HEK293T (cell line): ENCODE data around the gene PCDHAC1.

Experiments
- CTCF ChIA-PET: fragments of 350-600 bp; formaldehyde crosslinking; extraction: SDS; loops from one replicate; lab custom pipeline; 2021; ENCODE audit warnings: antibody characterized with exemption, inconsistent platforms; lab: Yijun Ruan, JAX
- POLR2A ChIA-PET: fragments of 350-600 bp; formaldehyde crosslinking; extraction: SDS; loops from one replicate; lab custom pipeline; 2020; ENCODE audit warnings: antibody characterized with exemption, inconsistent platforms; lab: Yijun Ruan, JAX
- DNase-seq: peaks from one replicate; pipeline ENCODE4 v3.0.0; 2012; ENCODE audit warnings: mixed read lengths; ENCODE audit errors: extremely low spot score
- ARNT ChIP-seq: fragments of 450-650 bp; IDR thresholded peaks from 2 replicates; pipeline ENCODE4 v1.6.1; 2017; ENCODE audit warnings: mild to moderate bottlenecking
- BHLHE40 ChIP-seq: fragments of 450-650 bp; IDR thresholded peaks from 2 replicates; pipeline ENCODE4 v1.6.1; 2016; ENCODE audit warnings: mild to moderate bottlenecking, moderate library complexity, borderline replicate concordance
- CTBP1 ChIP-seq: fragments of 450-650 bp; IDR thresholded peaks from 2 replicates; pipeline ENCODE4 v1.6.1; 2016; ENCODE audit warnings: borderline replicate concordance
- ELF4 ChIP-seq: fragments of 450-650 bp; IDR thresholded peaks from 2 replicates; pipeline ENCODE4 v1.6.1; 2017; ENCODE audit warnings: antibody characterized with exemption
- FOXA1 ChIP-seq: fragments of 450-650 bp; IDR thresholded peaks from 2 replicates; pipeline ENCODE4 v1.6.1; 2016; ENCODE audit warnings: mild to moderate bottlenecking
- FOXK2 ChIP-seq: fragments of 450-650 bp; IDR thresholded peaks from 2 replicates; pipeline ENCODE4 v1.6.1; 2016; ENCODE audit warnings: mild to moderate bottlenecking
- FOXM1 ChIP-seq: fragments of 450-650 bp; IDR thresholded peaks from 2 replicates; pipeline ENCODE4 v1.6.1; 2017; ENCODE audit warnings: mild to moderate bottlenecking, borderline replicate concordance
- HDGF ChIP-seq: fragments of 450-650 bp; IDR thresholded peaks from 2 replicates; pipeline ENCODE4 v1.6.1; 2017; ENCODE audit warnings: antibody characterized with exemption, borderline replicate concordance
- L3MBTL2 ChIP-seq: fragments of 450-650 bp; conservative IDR thresholded peaks from 2 replicates; pipeline ENCODE4 v1.6.1; 2016; ENCODE audit warnings: mild to moderate bottlenecking
- LEF1 ChIP-seq: fragments of 450-650 bp; IDR thresholded peaks from 2 replicates; pipeline ENCODE4 v1.6.1; 2017; ENCODE audit warnings: mild to moderate bottlenecking, borderline replicate concordance
- NFRKB ChIP-seq: fragments of 450-650 bp; IDR thresholded peaks from 2 replicates; pipeline ENCODE4 v1.6.1; 2016; ENCODE audit warnings: mild to moderate bottlenecking, moderate library complexity
- PKNOX1 ChIP-seq: fragments of 450-650 bp; IDR thresholded peaks from 2 replicates; pipeline ENCODE4 v1.6.1; 2016
- SP1 ChIP-seq: fragments of 450-650 bp; IDR thresholded peaks from 2 replicates; pipeline ENCODE4 v1.6.1; 2017
- SUZ12 ChIP-seq: fragments of 450-650 bp; IDR thresholded peaks from 2 replicates; pipeline ENCODE4 v1.6.1; 2016; ENCODE audit warnings: mild to moderate bottlenecking
- TARDBP ChIP-seq: fragments of 450-650 bp; IDR thresholded peaks from 2 replicates; pipeline ENCODE4 v1.6.1; 2016
- ZNF384 ChIP-seq: fragments of 450-650 bp; IDR thresholded peaks from 2 replicates; pipeline ENCODE4 v1.6.1; 2016

The PCDHAC1 gene

GRCh38 chr5:140927228-140927573 is 1.1 kb downstream of the PCDHAC1 start:
- CTCF ChIA-PET = interaction anchor here (0.9 to 3.4 kb wide), 5 partner anchors 9 to 113 kb away, joined by 3 to 47 read pairs (median 9); partner anchors contain the start of gene PCDHA11
- TF ChIP-seq ZNF384 (no peak), NFRKB (no peak), SP1 (no peak), CTBP1 (no peak), FOXM1 (no peak), L3MBTL2 (no peak)
- POLR2A ChIA-PET = interaction anchor here (0.8 to 1.7 kb wide), 3 partner anchors 58 to 114 kb away, joined by 4 to 11 read pairs (median 4); partner anchors contain the start of gene PCDHA11

GRCh38 chr5:140934964-140935606 is 9.0 kb downstream of the PCDHAC1 start:
- no peak for DNase-seq
- ChIA-PET POLR2A (interaction anchor here (1.0 kb wide), 1 partner anchor 105 kb away, joined by 3 read pairs; no protein-coding TSS in a partner anchor), CTCF (interaction anchor here (0.6 to 1.8 kb wide), 2 partner anchors 8 to 570 kb away, joined by 4 to 8 read pairs; no protein-coding TSS in a partner anchor)
- TF ChIP-seq ZNF384 = no peak
- TF ChIP-seq LEF1 = no peak
- no peak for TF ChIP-seq L3MBTL2
- TF ChIP-seq CTBP1 = no peak
- TF ChIP-seq ELF4 = no peak
- no peak for TF ChIP-seq NFRKB
- no peak for TF ChIP-seq PKNOX1
- TF ChIP-seq FOXK2 = no peak
- TF ChIP-seq HDGF = no peak

More at GRCh38 chr5:140927228-140927573, 1.1 kb downstream of the PCDHAC1 start:
- no peak for DNase-seq

GRCh38 chr5:140946578-140946977 is 20.5 kb downstream of the PCDHAC1 start:
- CTCF ChIA-PET = no interaction called here
- TF ChIP-seq SP1 (no peak), FOXA1 (no peak), L3MBTL2 (no peak), PKNOX1 (no peak), FOXM1 (no peak), ELF4 (no peak), HDGF (no peak), NFRKB (no peak), FOXK2 (no peak), ZNF384 (no peak), CTBP1 (no peak), ARNT (no peak), BHLHE40 (no peak), SUZ12 (no peak), TARDBP (no peak), LEF1 (no peak)
- no peak for DNase-seq
- POLR2A ChIA-PET = no interaction called here

- no peak for TF ChIP-seq FOXA1
- TF ChIP-seq NFRKB = no peak
- CTCF ChIA-PET = no interaction called here
- DNase-seq = no peak
- POLR2A ChIA-PET = no interaction called here
Measured at GRCh38 chr5:140951636-140952035, 25.5 kb downstream of the PCDHAC1 start.

- ChIA-PET POLR2A (interaction anchor here (0.9 to 1.6 kb wide), 2 partner anchors 13 to 87 kb away, joined by 3 to 4 read pairs; partner anchors contain the start of gene PCDHAC2), CTCF (no interaction called here)
- DNase-seq = no peak
- TF ChIP-seq FOXA1 (no peak), FOXK2 (no peak), CTBP1 (no peak), SUZ12 (no peak), PKNOX1 (no peak), FOXM1 (no peak)
Measured at GRCh38 chr5:140953234-140953633, 27.1 kb downstream of the PCDHAC1 start.

GRCh38 chr5:140962190-140962589 is 36.1 kb downstream of the PCDHAC1 start:
- DNase-seq = no peak
- ChIA-PET CTCF (no interaction called here), POLR2A (no interaction called here)
- TF ChIP-seq SP1 (no peak), CTBP1 (no peak), ELF4 (no peak), FOXK2 (no peak), SUZ12 (no peak), TARDBP (no peak), ZNF384 (no peak), FOXA1 (no peak), BHLHE40 (no peak)

GRCh38 chr5:140964356-140964755 is 38.3 kb downstream of the PCDHAC1 start:
- POLR2A ChIA-PET = no interaction called here
- DNase-seq = no peak
- CTCF ChIA-PET = interaction anchor here (0.6 kb wide), 1 partner anchor 241 kb away, joined by 7 read pairs; no protein-coding TSS in a partner anchor
- TF ChIP-seq BHLHE40 = no peak
- no peak for TF ChIP-seq FOXM1
- TF ChIP-seq TARDBP = no peak
- TF ChIP-seq CTBP1 = no peak
- TF ChIP-seq NFRKB = no peak
- TF ChIP-seq SUZ12 = no peak
- no peak for TF ChIP-seq FOXA1
